Astrocyte (in vitro differentiated cells and primary cell): Measurements from ENCODE around the gene MS4A6E. TPM values are rescaled to one million over a fixed set of nuclear protein-coding genes. Genes with fewer than 3 reads are reported as not detected.
A peak's percentile ranks its signal among the peaks of the same experiment; 100 is the strongest.

ENCODE experiments used
- DNase-seq: peaks from one replicate; pipeline ENCODE4 v3.0.0-alpha.2; 2010; ENCODE audit warnings: low read depth
- FAIRE-seq: peaks from 2 replicates; lab custom pipeline; 2011; peaks lifted over from hg19 to GRCh38; lab: Jason Lieb, UNC
- H2AFZ ChIP-seq: 2 replicates; pipeline ENCODE4 v1.6.0; 2012; ENCODE audit warnings: low read depth, low read length, inconsistent platforms
- H3K27ac ChIP-seq: 2 replicates; pipeline ENCODE4 v1.5.1; 2011; ENCODE audit warnings: low read depth, low read length, inconsistent platforms
- H3K27me3 ChIP-seq: 2 replicates; pipeline ENCODE4 v1.6.0; 2011; ENCODE audit warnings: low read length, inconsistent platforms; ENCODE audit not compliant: insufficient read depth
- H3K36me3 ChIP-seq: 2 replicates; pipeline ENCODE4 v1.5.1; 2011; ENCODE audit warnings: low read length, inconsistent platforms; ENCODE audit not compliant: insufficient read depth
- H3K4me1 ChIP-seq: 2 replicates; pipeline ENCODE4 v1.5.1; 2011; ENCODE audit warnings: low read length, inconsistent platforms; ENCODE audit not compliant: insufficient read depth
- H3K4me2 ChIP-seq: 2 replicates; pipeline ENCODE4 v1.6.0; 2012; ENCODE audit warnings: low read length, inconsistent platforms
- H3K4me3 ChIP-seq: 2 replicates; pipeline ENCODE4 v1.5.1; 2011; ENCODE audit warnings: low read depth, mild to moderate bottlenecking, low read length, inconsistent platforms; ENCODE audit not compliant: insufficient read depth
- H3K79me2 ChIP-seq: 2 replicates; pipeline ENCODE4 v1.6.0; 2012; ENCODE audit warnings: mild to moderate bottlenecking, low read length, inconsistent platforms; ENCODE audit not compliant: insufficient read depth
- H3K9ac ChIP-seq: 2 replicates; pipeline ENCODE4 v1.6.0; 2012; ENCODE audit warnings: mild to moderate bottlenecking, low read length, inconsistent platforms
- H3K9me3 ChIP-seq: 2 replicates; pipeline ENCODE4 v1.5.1; 2012; ENCODE audit warnings: low read depth, mild to moderate bottlenecking, low read length, inconsistent platforms; ENCODE audit not compliant: insufficient read depth
- H4K20me1 ChIP-seq: 2 replicates; pipeline ENCODE4 v1.6.0; 2012; ENCODE audit warnings: low read length, inconsistent platforms; ENCODE audit not compliant: insufficient read depth
- H3K27ac Mint-ChIP-seq: one replicate; pipeline ENCODE4 v1.8.0; 2021; ENCODE audit warnings: mild to moderate bottlenecking, mixed read lengths; ENCODE audit not compliant: unreplicated experiment
- H3K27me3 Mint-ChIP-seq: one replicate; pipeline ENCODE4 v1.8.0; 2021; ENCODE audit warnings: low read depth, mixed read lengths; ENCODE audit not compliant: unreplicated experiment
- H3K36me3 Mint-ChIP-seq: one replicate; pipeline ENCODE4 v1.8.0; 2021; ENCODE audit warnings: low read depth, mixed read lengths; ENCODE audit not compliant: unreplicated experiment
- H3K4me1 Mint-ChIP-seq: one replicate; pipeline ENCODE4 v1.8.0; 2021; ENCODE audit warnings: low read depth, mixed read lengths; ENCODE audit not compliant: unreplicated experiment
- H3K4me3 Mint-ChIP-seq: one replicate; pipeline ENCODE4 v1.8.0; 2021; ENCODE audit warnings: mild to moderate bottlenecking, moderate library complexity, mixed read lengths; ENCODE audit not compliant: unreplicated experiment
- H3K9me3 Mint-ChIP-seq: one replicate; pipeline ENCODE4 v1.8.0; 2021; ENCODE audit warnings: mild to moderate bottlenecking, mixed read lengths; ENCODE audit not compliant: unreplicated experiment
- CTCF ChIP-seq: IDR thresholded peaks from 2 replicates; pipeline ENCODE4 v1.5.1; 2011; ENCODE audit warnings: low read depth, mild to moderate bottlenecking, inconsistent platforms, low read length, moderate library complexity; ENCODE audit not compliant: insufficient read depth
- EZH2 ChIP-seq: IDR thresholded peaks from 2 replicates; pipeline ENCODE4 v1.6.1; 2012; ENCODE audit warnings: mild to moderate bottlenecking, low read length, inconsistent platforms; ENCODE audit not compliant: insufficient read depth
- total RNA-seq: library from RNA; stranded (reverse); gene quantifications from 2 replicates; pipeline ENCODE4 v1.2.1, GENCODE V29; 2021

The MS4A6E gene
- total RNA-seq, 1 donor from 2014 or later = not detected

DNA sequence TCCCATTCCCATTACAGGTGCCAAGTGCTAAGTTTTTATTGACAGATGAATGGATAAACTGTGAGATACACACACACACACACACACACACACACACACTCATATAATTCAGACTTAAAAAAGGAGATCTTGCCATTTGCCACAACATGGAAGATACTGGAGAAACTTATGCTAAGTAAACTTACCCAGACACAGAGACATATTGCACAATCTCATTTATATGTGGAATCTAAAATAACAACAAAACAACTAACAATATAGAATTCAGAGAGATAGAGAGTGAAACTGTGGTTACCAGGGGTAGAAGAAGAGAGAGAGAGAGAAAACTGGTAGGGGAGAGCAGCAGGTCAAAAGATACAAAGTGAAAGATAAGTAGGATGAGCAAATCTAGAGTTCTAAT lies 1.4 kb downstream of the MS4A6E start:
- no peak for FAIRE-seq
- H3K27ac Mint-ChIP-seq = no peak overlapping the region

DNA sequence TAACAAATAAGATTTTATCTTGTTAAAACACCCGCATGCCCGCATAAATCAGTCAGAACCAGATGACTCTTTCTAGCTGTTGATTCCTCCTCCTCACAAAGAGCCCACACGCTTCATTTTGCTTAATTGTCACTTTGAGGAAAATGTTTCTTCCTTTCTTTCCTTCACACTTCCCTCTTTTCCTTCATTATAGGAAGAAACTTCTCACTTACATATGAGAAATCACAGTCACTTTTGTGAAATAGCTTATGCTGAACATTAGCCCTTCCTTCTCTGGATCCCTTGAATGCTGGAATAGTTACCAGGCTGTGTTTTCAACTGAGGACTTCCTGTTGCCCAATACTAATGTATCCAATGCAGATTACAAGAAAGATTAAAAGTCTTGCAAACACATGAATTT lies 5.8 kb downstream of the MS4A6E start:
- Mint-ChIP-seq H3K4me1 (no peaks in the 10 kb centered on the region), H3K9me3 (peaks cover 3% of the 10 kb centered on the region), H3K27ac (no peak overlapping the region), H3K4me3 (no peak overlapping the region), H3K27me3 (no peaks in the 10 kb centered on the region), H3K36me3 (no peaks in the 10 kb centered on the region)
- Histone ChIP-seq H4K20me1 (no peaks in the 10 kb centered on the region), H3K79me2 (no peaks in the 10 kb centered on the region), H3K4me3 (no peak overlapping the region), H3K27ac (no peak overlapping the region), H3K9me3 (peaks cover 5% of the 10 kb centered on the region), H3K36me3 (no peaks in the 10 kb centered on the region), H3K4me2 (no peak overlapping the region), H3K9ac (no peak overlapping the region), H3K27me3 (peaks cover 3% of the 10 kb centered on the region), H3K4me1 (no peaks in the 10 kb centered on the region), H2AFZ (no peak overlapping the region)
- FAIRE-seq (no peak), DNase-seq (no peak)
- TF ChIP-seq CTCF = no peak
- no peak for TF ChIP-seq EZH2

More for the DNA sequence above, 1.4 kb downstream of the MS4A6E start:
- no peaks in the 10 kb centered on the region for H3K27me3 Mint-ChIP-seq
- no peak overlapping the region for H3K4me3 ChIP-seq
- no peak overlapping the region for H3K4me3 Mint-ChIP-seq
- no peak overlapping the region for H2AFZ ChIP-seq
- H4K20me1 ChIP-seq = no peaks in the 10 kb centered on the region
- H3K36me3 Mint-ChIP-seq = no peaks in the 10 kb centered on the region
- H3K4me1 ChIP-seq = no peaks in the 10 kb centered on the region
- H3K27ac ChIP-seq = no peak overlapping the region
- H3K9me3 ChIP-seq = peaks cover 8% of the 10 kb centered on the region
- peaks cover 3% of the 10 kb centered on the region for H3K27me3 ChIP-seq
- no peaks in the 10 kb centered on the region for H3K36me3 ChIP-seq
- TF ChIP-seq EZH2 (no peak), CTCF (no peak)
- H3K4me1 Mint-ChIP-seq = no peaks in the 10 kb centered on the region
- no peaks in the 10 kb centered on the region for H3K79me2 ChIP-seq
- no peak overlapping the region for H3K9ac ChIP-seq
- H3K4me2 ChIP-seq = no peak overlapping the region
- no peak for DNase-seq
- peaks cover 3% of the 10 kb centered on the region for H3K9me3 Mint-ChIP-seq

GRCh38 chr11:60334005-60334620 lies 7.1 kb downstream of the MS4A6E start:
- Histone ChIP-seq H3K4me2 (no peak overlapping the region), H4K20me1 (no peaks in the 10 kb centered on the region), H3K27me3 (peaks cover 3% of the 10 kb centered on the region), H2AFZ (no peak overlapping the region), H3K79me2 (no peaks in the 10 kb centered on the region), H3K36me3 (no peaks in the 10 kb centered on the region), H3K4me3 (no peak overlapping the region), H3K4me1 (no peaks in the 10 kb centered on the region), H3K9me3 (peaks cover 5% of the 10 kb centered on the region), H3K9ac (no peak overlapping the region), H3K27ac (no peak overlapping the region)
- H3K27ac Mint-ChIP-seq = no peak overlapping the region
- no peaks in the 10 kb centered on the region for H3K36me3 Mint-ChIP-seq
- H3K9me3 Mint-ChIP-seq = peaks cover 3% of the 10 kb centered on the region
- no peaks in the 10 kb centered on the region for H3K4me1 Mint-ChIP-seq
- H3K4me3 Mint-ChIP-seq = no peak overlapping the region
- TF ChIP-seq EZH2 (no peak), CTCF (peak; percentile 29)
- H3K27me3 Mint-ChIP-seq = no peaks in the 10 kb centered on the region
- no peak for FAIRE-seq
- no peak for DNase-seq
